ENCODE measurements around the gene CHSY1.
"Not testable (repeated sequence)": the region's sequence is repeated elsewhere in the genome, so short reads cannot be mapped to it uniquely, and the experiment has no call there.

CHSY1 gene

DNA sequence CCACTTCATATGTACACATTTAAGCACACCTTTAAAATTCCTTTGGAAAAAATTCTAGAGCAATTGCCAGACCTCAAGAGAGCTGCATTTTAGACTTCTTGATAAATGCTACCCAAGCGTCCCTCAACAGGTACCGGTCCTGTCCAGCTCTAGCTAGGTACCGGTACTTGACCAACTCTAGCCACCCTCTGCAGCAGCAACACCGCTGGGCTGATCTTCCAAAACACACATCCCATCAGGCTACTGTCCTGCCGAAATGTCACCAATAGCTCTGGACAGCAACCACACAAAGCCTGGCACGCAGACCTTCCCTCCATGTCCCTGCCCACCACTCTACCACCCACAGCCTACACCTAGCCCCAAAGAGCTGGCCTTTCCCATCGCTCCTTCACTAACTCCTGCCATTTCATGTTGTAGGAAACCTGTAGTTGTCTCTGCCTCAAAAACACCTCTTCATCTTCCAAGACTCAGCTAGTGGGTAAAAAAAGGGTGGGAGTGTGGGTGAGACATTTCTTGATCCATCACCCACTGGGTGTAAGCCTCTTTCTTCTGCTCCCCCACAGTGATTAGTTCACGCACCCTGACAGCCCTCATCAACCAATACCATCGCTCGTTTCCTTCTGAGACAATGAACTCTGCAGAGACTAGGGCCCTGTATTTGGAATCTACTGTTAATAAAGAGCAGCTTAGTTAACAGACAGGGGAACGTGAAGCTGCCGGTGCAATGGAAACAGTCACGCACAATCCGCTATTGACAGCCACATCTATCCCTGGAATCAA lies 6.8 kb downstream of the CHSY1 start:
- no peak for DNase-seq

DNA sequence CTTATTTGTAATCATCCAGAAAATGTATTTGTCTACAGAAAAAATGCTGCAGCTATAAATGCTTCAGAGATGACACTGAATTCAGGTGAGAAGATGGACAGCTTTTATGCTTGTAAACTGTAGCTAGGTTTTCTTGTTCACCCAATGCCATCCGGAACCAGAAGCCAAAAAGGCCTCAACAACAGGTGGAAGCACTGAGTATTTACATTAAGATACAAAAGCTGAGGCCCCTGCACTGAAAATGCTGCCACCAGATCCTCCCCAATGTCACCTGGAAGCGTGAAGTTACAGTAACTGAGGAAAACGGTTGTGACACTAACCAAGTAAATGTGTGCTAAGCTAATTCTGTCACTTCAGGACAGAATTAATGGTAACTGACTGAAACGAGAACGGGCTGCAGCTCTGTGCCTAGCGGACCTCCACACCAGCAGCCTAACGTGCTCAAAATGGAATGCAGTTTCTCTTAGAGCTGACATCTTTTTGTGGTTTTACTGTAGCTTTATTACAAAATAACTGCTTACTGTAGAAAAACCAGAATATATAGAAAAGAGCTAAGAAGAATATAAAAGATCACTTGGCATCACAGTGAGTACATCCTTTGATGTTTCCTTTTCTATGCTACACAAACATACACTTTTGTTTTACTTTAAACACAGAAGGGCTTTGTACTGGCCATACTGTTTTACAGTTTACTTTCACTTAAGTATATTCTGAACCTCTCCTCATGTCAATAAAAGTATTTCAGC lies 7.6 kb downstream of the CHSY1 start:
- peak; percentile 47 for DNase-seq

DNA sequence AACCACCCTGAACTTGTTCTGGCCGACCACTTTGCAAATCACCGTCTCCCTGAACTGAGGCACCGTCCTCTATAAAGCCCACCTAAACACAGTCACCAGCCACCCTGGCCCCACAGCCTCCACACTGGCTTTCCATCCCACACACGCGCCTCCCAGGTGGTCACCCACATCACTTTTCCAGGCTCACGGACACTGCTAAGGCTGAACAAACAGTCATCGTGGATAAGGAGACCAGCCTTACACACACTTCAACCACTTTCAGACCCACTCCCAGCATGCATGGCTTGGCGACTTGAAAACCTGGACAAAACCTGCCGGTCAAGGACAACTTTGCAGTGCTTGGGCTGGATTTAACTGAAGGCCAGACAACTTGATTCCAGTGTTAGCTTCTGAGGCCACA lies 8.4 kb downstream of the CHSY1 start:
- no peak for DNase-seq

DNA sequence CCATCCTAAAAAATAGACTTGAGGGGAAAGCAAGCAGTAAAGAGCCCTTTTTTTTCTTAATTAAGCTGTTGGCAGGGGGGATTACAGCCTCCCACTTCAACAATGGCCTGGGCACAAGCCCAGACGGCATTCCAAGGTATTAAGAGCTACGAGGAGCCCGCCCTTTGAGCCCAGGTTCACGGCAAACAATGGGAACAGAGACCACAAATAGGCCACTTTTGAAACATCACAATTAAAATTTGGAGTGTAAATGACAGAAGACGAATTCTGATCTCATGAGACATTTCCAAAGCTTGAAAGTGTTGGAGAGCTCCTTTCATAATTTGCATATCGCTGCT lies 8.9 kb downstream of the CHSY1 start:
- DNase-seq: no peak

DNA sequence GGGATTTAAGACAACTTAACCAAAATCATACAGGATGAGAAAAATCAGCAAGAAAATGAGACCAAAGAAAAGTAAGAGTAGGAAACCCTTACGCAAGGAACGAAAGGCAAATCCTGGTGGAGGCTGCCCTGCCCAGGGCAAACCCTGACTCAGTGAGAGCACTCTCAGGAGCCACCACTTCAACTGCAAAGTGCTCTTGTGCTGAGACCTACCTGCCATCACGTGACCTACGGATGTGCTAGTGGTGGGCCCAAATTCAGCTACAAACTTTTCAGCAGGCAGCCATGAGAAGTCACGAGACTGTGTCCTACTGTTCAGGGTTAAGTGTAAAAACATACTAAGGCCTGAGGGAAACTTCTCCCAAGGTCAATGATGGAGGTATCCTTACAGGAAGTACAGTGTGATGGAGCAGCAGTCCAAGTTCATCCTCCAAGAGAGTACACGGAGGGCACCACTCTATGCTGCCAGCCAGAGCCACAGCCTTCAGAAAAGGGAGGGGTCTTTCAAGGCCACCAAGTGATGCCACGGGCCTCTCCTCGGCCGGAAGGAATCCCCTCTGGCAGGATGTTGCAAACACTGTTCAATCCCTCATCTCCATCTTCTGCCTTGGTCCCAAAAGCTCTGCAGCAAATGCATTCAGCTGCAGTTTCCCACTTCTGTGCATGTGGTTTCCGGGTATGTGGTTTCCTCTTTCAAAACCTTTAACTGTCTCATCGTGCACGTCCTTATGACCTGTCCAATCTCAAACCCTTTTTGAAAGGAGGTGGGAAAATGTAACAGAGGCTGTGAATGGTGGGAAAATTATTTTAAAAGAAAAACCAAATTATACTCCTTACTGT lies 9.5 kb downstream of the CHSY1 start:
- peak; percentile 41 for DNase-seq

DNA sequence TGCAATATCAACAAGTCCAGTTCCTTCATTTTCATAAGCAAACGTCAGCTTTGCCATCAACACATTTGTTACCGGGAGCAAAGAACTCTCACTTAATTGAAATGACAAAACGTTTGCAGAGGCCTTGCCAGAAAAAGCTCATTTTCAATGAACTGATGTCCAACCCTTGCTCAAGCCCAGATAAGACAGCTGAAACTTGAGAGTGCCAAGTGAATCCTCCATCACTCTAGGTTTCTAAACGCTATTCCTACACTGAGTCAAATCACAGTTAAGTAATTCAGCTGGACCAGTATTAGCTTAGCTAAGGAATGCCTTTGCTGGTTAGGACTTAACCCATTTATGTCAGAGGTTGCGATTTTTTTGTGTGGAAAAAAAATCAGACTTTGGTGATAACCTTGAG lies 11.5 kb downstream of the CHSY1 start:
- DNase-seq: no peak

DNA sequence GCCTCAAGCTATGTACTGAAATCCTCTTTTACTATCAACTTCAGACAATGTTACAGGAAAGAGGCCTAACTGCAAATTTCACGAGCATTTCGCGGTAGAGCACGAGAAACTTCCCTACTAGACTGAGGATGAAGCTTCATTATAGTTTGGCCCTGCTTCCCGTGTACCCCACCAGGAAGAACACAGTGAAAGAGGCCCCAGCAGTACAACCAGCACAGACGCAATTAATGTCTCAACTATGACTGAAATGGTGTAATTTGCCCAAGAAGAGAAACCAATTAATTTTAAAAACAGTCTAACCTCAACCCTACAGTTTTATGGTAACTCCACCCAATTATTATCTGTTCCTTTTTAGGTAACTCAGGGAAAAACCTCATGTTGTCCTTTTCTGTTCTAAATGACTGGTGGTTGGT lies 12.1 kb downstream of the CHSY1 start:
- no peak for DNase-seq

DNA sequence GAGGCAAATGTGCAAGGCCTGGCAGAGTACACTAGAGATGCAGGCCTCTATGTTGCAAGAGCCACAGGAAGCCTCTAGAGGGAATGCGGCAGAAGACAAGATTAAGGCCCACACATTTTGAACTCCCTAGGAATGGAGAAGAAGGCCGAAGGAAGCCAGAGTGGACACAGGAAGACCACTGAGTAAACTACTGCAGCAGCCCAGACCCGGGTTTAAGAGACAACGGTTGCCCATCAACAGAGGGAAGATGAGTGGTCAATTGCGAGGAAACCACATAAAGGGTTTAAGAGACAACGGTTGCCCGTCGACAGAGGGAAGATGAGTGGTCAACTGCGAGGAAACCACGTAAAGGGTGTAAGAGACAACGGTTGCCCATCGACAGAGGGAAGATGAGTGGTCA lies 14.6 kb downstream of the CHSY1 start:
- no peak for DNase-seq

DNA sequence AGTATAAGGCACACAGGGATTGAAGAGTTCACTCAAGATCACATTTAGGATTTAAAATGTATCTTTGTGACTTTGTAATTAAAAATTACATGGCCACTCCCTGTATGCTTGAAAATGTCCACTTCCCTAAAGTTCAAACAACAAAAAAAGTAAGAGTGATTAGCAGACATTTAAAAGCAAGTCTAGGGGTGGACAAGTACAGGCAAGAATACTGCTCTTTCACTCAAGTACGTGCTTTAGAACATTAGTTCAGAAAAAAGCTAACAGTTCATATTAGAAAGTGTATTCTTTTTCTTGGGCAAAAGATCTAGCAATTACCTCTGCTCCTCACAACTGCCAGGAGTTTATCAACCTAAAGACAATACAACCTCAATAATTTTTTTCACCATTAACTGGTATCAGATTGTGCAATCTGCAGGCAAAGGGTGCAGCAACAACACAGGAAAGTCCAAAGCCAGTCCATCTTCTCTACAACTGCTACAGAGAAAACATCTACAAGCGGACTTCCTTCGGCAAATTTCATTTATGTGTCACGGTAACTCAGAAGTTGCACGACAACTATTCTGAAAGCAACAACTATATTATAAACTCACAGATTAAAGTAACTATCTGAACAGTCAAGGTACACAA lies 18.1 kb downstream of the CHSY1 start:
- DNase-seq: no peak

DNA sequence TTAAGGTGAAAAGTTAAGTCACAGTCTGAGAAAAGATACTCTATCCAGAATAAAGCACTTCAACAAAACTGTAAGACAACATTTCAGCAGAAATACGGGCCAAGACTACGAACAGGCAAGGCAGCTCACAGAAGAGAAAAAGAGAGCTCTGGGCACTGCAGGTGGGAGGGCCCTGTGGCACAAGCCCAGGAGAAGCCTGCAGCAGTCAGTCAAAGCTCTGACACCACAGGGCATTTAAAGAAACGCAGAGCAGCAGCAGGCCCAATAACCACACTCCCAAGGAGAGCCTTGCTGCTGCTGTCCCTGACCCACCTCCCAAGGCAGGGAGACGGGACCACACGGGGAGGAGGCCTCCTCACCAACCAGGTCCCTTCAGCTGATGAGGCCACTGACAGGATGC lies 19.2 kb downstream of the CHSY1 start:
- no peak for DNase-seq

DNA sequence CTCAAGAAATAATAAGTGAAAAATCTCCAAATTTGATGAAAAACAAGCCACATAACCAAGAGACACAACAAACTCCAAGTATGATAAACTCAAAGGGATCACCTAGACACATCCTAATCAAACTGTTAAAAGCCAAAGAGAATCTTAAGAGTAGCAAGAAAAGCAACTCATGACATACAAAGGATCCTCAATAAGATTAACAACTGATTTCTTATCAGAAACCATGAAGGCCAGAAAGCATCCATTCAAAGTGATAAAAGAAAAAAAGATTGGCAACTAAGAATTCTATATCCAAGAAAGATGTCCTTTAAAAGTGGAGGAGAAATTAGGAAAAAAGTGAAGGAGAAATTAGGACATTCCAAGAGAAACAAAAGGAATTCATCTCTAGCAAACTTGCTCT lies 23.5 kb downstream of the CHSY1 start:
- DNase-seq: no peak

DNA sequence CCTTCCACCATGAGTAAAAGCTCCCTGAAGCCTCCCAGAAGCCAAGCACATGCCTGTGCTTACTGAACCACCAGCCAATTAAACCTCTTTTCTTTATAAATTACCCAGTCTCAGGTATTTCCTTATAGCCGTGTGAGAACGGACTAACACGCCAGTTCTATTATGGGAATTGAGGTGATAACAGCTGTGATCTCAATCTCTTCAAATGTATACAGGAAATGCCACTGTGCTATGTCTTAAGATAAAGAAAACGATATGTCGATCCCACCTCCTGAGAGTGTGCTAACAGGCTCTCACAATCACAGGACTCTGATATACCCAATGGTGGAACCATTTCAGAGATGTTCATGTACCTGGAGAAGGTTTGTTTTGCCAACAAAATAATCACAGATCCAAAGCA lies 26.2 kb downstream of the CHSY1 start:
- no peak for DNase-seq

DNA sequence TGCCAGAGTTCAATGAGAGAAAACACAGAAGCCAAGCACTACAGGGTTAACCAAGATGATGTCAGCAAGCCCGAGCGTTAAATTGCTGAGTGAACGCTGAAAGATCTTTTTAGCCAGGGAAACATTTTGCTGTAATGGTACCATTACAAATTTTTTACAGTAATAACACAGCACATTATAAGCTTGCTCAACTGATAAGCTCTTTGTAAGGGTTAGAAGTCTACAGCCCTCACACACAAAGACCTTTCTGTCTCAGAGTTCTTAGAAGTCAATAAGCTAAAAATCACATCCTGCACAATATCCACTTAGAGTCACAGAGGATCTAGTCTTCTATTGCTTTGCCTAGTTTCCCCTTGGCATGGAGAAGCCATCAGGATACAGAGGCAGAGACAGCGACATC lies 29.9 kb downstream of the CHSY1 start:
- no peak for DNase-seq

DNA sequence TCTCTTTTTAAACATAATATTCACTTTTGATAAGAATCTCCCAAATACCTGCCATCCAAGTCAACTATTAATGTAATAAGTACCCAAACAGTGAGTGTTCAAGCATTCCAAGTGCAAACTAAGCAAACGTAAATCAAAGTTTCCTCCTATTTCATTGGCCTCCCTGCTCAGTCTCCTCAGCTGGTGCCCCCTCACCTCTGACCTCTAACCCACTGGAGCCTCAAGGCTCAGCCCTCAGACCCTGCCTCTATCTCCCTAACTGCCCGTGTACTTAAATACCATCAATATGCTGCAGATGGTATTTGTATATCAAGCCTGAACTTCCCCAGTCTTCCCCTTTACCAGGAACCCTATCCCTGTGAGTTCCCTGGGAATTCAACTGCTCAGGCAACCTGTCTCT lies 31.8 kb downstream of the CHSY1 start:
- no peak for DNase-seq

DNA sequence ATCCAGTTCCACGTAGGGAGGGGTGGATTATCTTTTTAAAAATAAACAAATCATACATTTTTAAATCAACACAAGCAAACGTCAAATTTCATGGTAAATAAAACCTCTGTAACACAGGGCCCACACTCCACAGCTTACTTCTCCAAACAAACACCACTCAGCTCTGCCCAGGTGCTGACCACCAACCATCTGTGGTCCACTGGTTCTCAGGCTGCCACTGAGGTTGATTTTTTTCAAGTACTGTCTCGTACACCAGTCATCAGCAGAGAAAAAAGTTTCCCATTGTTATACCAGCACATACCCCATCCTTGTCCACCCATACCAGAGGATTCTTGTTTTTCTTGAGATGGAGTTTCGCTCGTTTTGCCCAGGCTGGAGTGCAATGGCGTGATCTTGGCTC lies 32.4 kb downstream of the CHSY1 start:
- DNase-seq: no peak

DNA sequence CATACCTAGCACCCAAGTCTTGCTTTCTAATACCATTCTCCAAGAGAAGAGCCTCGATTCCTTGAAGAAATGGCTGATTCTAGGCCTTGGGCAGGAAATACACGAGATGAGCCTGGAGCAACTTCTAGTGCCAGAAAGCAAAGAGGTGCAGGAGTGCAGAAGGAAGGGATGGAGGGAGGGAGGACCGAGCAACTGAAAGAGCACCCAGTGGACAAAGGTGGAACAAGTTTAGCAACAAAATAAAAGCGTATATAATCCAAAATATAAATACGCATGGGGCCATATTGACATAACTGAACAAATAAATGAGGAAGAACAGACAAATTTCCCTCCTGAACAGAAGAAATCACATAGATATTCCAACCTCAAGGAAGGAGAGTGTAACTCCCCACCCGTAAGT lies 34.4 kb downstream of the CHSY1 start:
- no peak for DNase-seq

DNA sequence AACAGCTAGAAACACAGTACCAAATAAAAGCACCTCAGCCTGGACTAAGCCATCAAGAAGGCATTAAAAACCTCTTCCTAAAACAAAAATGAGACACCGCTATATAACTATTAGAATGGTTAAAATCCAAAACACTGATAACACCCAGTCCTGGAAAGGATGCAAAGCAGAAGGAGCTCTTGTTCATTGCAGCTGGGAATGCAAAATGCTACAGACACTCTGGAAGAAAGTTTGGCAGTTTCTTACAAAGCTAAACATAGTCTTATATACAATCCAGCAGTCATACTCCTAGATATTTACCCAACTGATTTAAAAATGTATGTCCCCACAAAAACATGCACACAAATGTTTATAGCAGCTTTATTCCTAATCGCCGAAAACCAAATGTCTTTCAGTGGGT lies 35.7 kb downstream of the CHSY1 start:
- no peak for DNase-seq

DNA sequence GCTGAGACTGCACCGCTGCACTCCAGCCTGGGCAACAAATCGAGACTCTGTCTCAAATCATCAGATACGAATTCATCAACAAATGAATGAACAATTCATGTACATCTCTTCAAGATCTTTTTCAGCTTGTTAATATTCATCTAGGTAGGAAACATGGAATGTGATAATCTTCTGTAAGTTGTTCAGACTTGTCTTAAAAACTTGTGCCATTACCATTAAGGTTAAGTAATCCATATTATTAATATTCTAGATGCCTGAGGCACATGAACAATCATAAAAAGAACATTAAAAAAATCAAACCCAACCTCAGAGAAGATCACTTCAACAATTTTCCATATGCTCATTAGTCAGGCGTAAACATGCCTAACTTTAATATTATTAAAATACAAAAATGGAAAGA lies 36.2 kb downstream of the CHSY1 start:
- DNase-seq: no peak

DNA sequence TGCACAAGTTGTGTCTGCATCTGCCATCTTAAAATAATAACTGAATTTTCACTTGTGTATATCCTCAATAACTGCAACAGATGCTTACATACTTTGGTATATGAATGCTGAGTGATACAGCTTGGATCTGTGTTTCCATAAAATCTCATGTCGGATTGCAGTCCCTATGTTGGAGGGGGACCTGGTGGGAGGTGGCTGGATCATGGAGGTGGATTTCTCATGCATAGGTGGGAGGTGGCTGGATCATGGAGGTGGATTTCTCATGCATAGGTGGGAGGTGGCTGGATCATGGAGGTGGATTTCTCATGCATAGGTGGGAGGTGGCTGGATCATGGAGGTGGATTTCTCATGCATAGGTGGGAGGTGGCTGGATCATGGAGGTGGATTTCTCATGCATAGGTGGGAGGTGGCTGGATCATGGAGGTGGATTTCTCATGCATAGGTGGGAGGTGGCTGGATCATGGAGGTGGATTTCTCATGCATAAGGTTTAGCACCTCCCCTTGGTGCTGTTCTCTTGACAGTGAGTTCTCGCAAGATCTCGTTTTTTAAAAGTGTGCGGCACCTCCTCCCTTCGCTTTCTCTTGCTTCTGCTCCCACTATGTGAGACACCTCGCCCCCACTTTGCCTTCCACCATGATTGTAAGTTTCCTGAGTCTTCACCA lies 37.3 kb downstream of the CHSY1 start:
- DNase-seq: not testable (repeated sequence)

DNA sequence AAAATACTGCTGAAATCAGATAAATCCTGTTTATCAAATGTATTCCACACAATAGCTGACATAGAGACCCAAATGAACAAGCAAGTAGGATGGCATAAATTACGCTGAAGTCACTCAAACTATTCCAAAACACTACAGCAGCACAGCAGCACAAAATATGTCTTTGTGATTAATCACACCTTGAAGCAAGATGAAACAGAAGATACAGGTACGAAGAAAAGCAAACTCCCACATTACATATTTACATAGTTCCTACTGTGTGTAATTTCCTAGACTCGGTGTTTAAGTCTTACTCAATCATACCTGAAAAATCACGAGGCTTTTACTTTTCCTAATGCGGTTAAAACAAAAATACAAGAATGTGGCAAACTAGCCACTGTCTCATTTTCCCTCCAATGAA lies 38.3 kb downstream of the CHSY1 start:
- DNase-seq: no peak

DNA sequence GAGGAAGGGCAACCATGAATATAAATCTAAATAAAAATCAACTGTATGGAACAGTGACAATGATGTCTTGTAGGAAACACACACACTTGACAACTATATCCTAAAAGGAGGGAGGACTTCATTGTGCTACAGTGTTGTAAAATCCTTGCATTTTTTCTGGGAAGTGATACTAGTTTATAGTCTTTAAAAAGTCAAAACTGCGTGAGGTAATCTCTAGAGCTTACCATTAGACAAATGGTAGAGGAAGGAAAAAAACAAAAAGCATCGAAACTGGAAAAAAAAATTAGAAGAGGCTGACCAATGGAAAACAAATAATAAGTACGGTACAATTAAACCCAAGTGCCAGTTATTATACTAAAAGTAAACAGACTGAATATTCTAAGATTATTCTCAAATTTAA lies 38.7 kb downstream of the CHSY1 start:
- DNase-seq: no peak

DNA sequence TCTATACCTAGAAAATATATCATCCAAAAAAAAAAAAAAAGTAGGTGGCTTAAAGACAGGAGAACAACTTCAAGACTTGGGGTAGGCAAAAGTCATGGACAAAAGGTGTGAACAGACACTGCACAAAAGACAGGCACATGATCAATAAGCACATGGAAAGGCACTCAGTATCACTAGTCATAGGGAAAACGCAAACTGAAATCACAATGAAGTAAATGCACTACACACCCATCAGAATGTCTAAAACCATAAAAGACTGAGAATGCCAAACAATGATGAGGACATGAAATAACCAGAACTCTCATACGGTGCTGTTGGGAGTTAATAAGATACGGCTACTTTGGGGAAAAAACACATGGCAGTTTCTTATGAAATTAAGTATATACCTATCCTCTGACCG lies 40.0 kb downstream of the CHSY1 start:
- no peak for DNase-seq

DNA sequence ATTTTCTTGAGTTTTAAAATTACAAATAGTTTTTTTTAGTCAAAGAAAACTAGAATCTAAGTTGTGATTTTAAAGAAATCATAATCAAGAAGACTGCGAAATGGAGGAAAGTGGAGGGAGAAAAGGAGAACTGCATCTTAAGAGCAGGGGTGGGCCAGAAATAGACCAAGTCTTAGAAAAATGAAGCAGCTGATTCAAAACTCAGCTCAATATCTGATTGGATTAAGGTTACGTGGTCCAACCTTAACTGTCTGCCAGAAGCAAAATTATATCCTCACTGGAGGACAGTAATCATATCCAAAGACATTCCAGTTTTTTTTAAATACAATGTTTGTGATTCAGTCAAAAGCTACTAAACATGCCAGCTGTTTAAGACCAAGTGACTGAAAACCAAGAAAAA lies 41.4 kb downstream of the CHSY1 start:
- no peak for DNase-seq
